ENCODE results near the gene NREP. TPM values are rescaled to one million over a fixed set of nuclear protein-coding genes. Genes with fewer than 3 reads are reported as not detected.

NREP gene
- total and polyA plus RNA-seq, 2 experiments from 2014 or later, result 260 to 300 TPM

DNA sequence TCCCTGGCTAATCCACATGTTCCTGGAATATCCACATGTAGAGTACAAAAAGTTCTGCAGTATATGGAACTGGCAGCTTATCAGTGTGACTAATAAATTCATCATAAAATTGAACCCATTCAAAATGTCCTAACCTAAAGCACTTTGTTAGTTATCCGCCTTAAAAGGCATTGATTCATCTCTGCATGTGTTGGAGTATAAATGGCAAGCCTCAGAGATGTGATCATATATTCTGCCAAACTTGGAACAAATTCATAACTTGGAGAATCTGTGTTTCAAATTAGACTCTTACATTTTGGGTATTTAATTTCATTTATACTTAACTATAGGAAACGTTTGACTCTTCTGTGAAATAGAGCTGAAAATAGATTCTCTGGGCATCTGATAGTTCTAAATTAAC, 25.2 kb upstream of the NREP start (continued):
- TF ChIP-seq, protein P1, sequence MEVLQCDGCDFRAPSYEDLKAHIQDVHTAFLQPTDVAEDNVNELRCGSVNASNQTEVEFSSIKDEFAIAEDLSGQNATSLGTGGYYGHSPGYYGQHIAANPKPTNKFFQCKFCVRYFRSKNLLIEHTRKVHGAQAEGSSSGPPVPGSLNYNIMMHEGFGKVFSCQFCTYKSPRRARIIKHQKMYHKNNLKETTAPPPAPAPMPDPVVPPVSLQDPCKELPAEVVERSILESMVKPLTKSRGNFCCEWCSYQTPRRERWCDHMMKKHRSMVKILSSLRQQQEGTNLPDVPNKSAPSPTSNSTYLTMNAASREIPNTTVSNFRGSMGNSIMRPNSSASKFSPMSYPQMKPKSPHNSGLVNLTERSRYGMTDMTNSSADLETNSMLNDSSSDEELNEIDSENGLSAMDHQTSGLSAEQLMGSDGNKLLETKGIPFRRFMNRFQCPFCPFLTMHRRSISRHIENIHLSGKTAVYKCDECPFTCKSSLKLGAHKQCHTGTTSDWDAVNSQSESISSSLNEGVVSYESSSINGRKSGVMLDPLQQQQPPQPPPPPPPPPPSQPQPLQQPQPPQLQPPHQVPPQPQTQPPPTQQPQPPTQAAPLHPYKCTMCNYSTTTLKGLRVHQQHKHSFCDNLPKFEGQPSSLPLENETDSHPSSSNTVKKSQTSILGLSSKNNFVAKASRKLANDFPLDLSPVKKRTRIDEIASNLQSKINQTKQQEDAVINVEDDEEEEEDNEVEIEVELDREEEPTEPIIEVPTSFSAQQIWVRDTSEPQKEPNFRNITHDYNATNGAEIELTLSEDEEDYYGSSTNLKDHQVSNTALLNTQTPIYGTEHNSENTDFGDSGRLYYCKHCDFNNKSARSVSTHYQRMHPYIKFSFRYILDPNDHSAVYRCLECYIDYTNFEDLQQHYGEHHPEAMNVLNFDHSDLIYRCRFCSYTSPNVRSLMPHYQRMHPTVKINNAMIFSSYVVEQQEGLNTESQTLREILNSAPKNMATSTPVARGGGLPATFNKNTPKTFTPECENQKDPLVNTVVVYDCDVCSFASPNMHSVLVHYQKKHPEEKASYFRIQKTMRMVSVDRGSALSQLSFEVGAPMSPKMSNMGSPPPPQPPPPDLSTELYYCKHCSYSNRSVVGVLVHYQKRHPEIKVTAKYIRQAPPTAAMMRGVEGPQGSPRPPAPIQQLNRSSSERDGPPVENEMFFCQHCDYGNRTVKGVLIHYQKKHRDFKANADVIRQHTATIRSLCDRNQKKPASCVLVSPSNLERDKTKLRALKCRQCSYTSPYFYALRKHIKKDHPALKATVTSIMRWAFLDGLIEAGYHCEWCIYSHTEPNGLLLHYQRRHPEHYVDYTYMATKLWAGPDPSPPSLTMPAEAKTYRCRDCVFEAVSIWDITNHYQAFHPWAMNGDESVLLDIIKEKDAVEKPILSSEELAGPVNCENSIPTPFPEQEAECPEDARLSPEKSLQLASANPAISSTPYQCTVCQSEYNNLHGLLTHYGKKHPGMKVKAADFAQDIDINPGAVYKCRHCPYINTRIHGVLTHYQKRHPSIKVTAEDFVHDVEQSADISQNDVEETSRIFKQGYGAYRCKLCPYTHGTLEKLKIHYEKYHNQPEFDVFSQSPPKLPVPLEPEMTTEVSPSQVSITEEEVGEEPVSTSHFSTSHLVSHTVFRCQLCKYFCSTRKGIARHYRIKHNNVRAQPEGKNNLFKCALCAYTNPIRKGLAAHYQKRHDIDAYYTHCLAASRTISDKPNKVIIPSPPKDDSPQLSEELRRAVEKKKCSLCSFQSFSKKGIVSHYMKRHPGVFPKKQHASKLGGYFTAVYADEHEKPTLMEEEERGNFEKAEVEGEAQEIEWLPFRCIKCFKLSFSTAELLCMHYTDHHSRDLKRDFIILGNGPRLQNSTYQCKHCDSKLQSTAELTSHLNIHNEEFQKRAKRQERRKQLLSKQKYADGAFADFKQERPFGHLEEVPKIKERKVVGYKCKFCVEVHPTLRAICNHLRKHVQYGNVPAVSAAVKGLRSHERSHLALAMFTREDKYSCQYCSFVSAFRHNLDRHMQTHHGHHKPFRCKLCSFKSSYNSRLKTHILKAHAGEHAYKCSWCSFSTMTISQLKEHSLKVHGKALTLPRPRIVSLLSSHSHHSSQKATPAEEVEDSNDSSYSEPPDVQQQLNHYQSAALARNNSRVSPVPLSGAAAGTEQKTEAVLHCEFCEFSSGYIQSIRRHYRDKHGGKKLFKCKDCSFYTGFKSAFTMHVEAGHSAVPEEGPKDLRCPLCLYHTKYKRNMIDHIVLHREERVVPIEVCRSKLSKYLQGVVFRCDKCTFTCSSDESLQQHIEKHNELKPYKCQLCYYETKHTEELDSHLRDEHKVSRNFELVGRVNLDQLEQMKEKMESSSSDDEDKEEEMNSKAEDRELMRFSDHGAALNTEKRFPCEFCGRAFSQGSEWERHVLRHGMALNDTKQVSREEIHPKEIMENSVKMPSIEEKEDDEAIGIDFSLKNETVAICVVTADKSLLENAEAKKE (CRISPR knock-in tag; IDR thresholded peaks at IDR 0.05), result no peak
- TF ChIP-seq POLR2AphosphoS5 (IDR thresholded peaks at IDR 0.05; ENCODE audit: low read depth), result no peak
- TF ChIP-seq, protein P2, sequence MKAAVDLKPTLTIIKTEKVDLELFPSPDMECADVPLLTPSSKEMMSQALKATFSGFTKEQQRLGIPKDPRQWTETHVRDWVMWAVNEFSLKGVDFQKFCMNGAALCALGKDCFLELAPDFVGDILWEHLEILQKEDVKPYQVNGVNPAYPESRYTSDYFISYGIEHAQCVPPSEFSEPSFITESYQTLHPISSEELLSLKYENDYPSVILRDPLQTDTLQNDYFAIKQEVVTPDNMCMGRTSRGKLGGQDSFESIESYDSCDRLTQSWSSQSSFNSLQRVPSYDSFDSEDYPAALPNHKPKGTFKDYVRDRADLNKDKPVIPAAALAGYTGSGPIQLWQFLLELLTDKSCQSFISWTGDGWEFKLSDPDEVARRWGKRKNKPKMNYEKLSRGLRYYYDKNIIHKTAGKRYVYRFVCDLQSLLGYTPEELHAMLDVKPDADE (IDR thresholded peaks at IDR 0.05), result no peak

DNA sequence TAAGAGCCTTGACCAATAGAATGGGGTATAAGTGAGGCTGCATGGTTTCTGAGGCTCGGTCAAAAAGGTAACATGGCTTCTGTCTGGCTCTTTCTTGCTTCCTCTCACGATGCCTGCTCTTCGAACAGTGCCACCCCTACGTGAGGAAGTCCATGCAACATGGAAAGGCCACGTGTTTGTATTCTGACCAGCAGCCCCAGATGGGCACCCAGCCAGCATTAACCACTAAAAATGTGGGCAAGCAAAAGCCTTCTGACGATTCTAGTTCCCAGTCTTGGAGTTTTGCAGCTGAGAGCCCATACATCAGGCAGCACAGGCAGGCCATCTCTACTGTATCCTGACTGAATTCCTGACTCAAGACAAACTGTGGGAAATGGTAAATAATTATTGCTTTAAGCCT, 24.2 kb upstream of the NREP start:
- DNase-seq (ENCODE audit: low spot score), result no peak
- no peak overlapping the region for H3K4me3 Mint-ChIP-seq
- no peak overlapping the region for H3K27ac ChIP-seq (ENCODE audit: low read depth)
- H3K4me1 ChIP-seq (ENCODE audit: insufficient read depth), result peaks cover 30% of the 10 kb centered on the region
- H3K9me3 Mint-ChIP-seq, result no peaks in the 10 kb centered on the region
- H3K36me3 Mint-ChIP-seq (ENCODE audit: low read depth), result no peaks in the 10 kb centered on the region
- H3K27ac Mint-ChIP-seq, result no peak overlapping the region
- no peaks in the 10 kb centered on the region for H3F3A ChIP-seq (replicated peaks; ENCODE audit: low read depth)
- no peaks in the 10 kb centered on the region for H3K27me3 Mint-ChIP-seq (ENCODE audit: insufficient read depth, low read depth, poor library complexity)
- H4K20me1 ChIP-seq (replicated peaks; ENCODE audit: insufficient read depth), result no peaks in the 10 kb centered on the region
- ATAC-seq, result no peak
- H3K4me3 ChIP-seq, result no peak overlapping the region
- H3K9me2 ChIP-seq (ENCODE audit: insufficient read depth), result no peaks in the 10 kb centered on the region
- peaks cover 17% of the 10 kb centered on the region for H3K4me1 Mint-ChIP-seq
- H3K36me3 ChIP-seq (ENCODE audit: insufficient read depth), result no peaks in the 10 kb centered on the region
- no peaks in the 10 kb centered on the region for H3K79me2 ChIP-seq (replicated peaks; ENCODE audit: insufficient read depth)
- H3K4me2 ChIP-seq, result no peak overlapping the region
- no peaks in the 10 kb centered on the region for H3K27me3 ChIP-seq (ENCODE audit: insufficient read depth)
- peak overlapping the region; percentile 92 for H2AFZ ChIP-seq
- TF ChIP-seq, protein P3, sequence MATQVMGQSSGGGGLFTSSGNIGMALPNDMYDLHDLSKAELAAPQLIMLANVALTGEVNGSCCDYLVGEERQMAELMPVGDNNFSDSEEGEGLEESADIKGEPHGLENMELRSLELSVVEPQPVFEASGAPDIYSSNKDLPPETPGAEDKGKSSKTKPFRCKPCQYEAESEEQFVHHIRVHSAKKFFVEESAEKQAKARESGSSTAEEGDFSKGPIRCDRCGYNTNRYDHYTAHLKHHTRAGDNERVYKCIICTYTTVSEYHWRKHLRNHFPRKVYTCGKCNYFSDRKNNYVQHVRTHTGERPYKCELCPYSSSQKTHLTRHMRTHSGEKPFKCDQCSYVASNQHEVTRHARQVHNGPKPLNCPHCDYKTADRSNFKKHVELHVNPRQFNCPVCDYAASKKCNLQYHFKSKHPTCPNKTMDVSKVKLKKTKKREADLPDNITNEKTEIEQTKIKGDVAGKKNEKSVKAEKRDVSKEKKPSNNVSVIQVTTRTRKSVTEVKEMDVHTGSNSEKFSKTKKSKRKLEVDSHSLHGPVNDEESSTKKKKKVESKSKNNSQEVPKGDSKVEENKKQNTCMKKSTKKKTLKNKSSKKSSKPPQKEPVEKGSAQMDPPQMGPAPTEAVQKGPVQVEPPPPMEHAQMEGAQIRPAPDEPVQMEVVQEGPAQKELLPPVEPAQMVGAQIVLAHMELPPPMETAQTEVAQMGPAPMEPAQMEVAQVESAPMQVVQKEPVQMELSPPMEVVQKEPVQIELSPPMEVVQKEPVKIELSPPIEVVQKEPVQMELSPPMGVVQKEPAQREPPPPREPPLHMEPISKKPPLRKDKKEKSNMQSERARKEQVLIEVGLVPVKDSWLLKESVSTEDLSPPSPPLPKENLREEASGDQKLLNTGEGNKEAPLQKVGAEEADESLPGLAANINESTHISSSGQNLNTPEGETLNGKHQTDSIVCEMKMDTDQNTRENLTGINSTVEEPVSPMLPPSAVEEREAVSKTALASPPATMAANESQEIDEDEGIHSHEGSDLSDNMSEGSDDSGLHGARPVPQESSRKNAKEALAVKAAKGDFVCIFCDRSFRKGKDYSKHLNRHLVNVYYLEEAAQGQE (IDR thresholded peaks at IDR 0.05; ENCODE audit: unreplicated experiment), result no peak
- TF ChIP-seq CREB1 (CRISPR knock-in tag; IDR thresholded peaks at IDR 0.05; ENCODE audit: low read depth) (no peak), EZH2phosphoT487 (IDR thresholded peaks at IDR 0.05; ENCODE audit: unreplicated experiment) (no peak), NANOG (IDR thresholded peaks at IDR 0.05; ENCODE audit: borderline replicate concordance) (no peak), ZNF114 (CRISPR knock-in tag; IDR thresholded peaks at IDR 0.05) (no peak)

Measured in GM23338 (cell line).